Ecto neural progenitor cell (in vitro differentiated cells): ENCODE measurements around the gene STON2.
"Not testable (repeated sequence)": the region's sequence is repeated elsewhere in the genome, so short reads cannot be mapped to it uniquely, and the experiment has no call there.

Experiments
- DNase-seq: peaks from one replicate; pipeline ENCODE4 v3.0.0-alpha.2; 2018; ENCODE audit warnings: low spot score

The STON2 gene

GRCh38 chr14:81400202-81400678, at the start of gene STON2:
Gene STON2, minus strand, starts transcription at chr14:81400324. Its CDS starts 1,942 bp downstream, at chr14:81398382.
- DNase-seq = no peak

- DNase-seq = no peak
Observed at GRCh38 chr14:81449576-81449975, 49.5 kb upstream of the STON2 start.

- DNase-seq = no peak
Observed at GRCh38 chr14:81449114-81449513, 49.0 kb upstream of the STON2 start.

- no peak for DNase-seq
Observed at GRCh38 chr14:81447021-81447764, 47.1 kb upstream of the STON2 start.

GRCh38 chr14:81446279-81447007, 46.3 kb upstream of the STON2 start:
- DNase-seq = no peak

GRCh38 chr14:81441626-81442134, 41.6 kb upstream of the STON2 start:
- no peak for DNase-seq

GRCh38 chr14:81440041-81440440, 39.9 kb upstream of the STON2 start:
- DNase-seq = no peak

- no peak for DNase-seq
Observed at GRCh38 chr14:81437244-81437643, 37.1 kb upstream of the STON2 start.

GRCh38 chr14:81436296-81437138, 36.4 kb upstream of the STON2 start:
- peak; percentile 90 for DNase-seq

- DNase-seq = peak; percentile 82
Observed at GRCh38 chr14:81435391-81436295, 35.5 kb upstream of the STON2 start.

GRCh38 chr14:81435048-81435390, 34.9 kb upstream of the STON2 start:
- DNase-seq = no peak

GRCh38 chr14:81434230-81434629, 34.1 kb upstream of the STON2 start:
- DNase-seq = no peak

- DNase-seq = no peak
Observed at GRCh38 chr14:81433378-81433777, 33.3 kb upstream of the STON2 start.

GRCh38 chr14:81432219-81432661, 32.1 kb upstream of the STON2 start:
- DNase-seq = no peak

GRCh38 chr14:81430235-81430634, 30.1 kb upstream of the STON2 start:
- DNase-seq = no peak

GRCh38 chr14:81429749-81430148, 29.6 kb upstream of the STON2 start:
- DNase-seq = not testable (repeated sequence)

GRCh38 chr14:81429028-81429427, 28.9 kb upstream of the STON2 start:
- DNase-seq = no peak

GRCh38 chr14:81427348-81428058, 27.4 kb upstream of the STON2 start:
- no peak for DNase-seq

GRCh38 chr14:81423504-81423903, 23.4 kb upstream of the STON2 start:
- DNase-seq = no peak

GRCh38 chr14:81418057-81418790, 18.1 kb upstream of the STON2 start:
- DNase-seq = no peak
